Activated T-cell treated with anti-CD3 and anti-CD28 coated beads, Interleukin-2, amount 50 U/mL, for 24 hours (primary cell): ENCODE measurements around the gene CMPK2.

ENCODE experiments used
- DNase-seq: peaks from one replicate; pipeline ENCODE4 v3.0.0-alpha.2; 2020
- H3K27ac Mint-ChIP-seq: 2 replicates; pipeline ENCODE4 v1.8.0; 2020; ENCODE audit warnings: mild to moderate bottlenecking, mixed read lengths
- H3K27me3 Mint-ChIP-seq: 2 replicates; pipeline ENCODE4 v1.8.0; 2020; ENCODE audit warnings: mixed read lengths
- H3K36me3 Mint-ChIP-seq: 2 replicates; pipeline ENCODE4 v1.8.0; 2020; ENCODE audit warnings: low read depth, mixed read lengths
- H3K4me1 Mint-ChIP-seq: 2 replicates; pipeline ENCODE4 v1.8.0; 2020; ENCODE audit warnings: low read depth, mixed read lengths
- H3K4me3 Mint-ChIP-seq: 2 replicates; pipeline ENCODE4 v1.8.0; 2020; ENCODE audit warnings: mild to moderate bottlenecking, moderate library complexity, mixed read lengths
- H3K9me3 Mint-ChIP-seq: 2 replicates; pipeline ENCODE4 v1.8.0; 2020; ENCODE audit warnings: mixed read lengths

The CMPK2 gene

GRCh38 chr2:6820236-6820635 lies 45.5 kb downstream of the CMPK2 start:
- no peaks in the 10 kb centered on the region for H3K4me1 Mint-ChIP-seq
- peaks cover 4% of the 10 kb centered on the region for H3K27me3 Mint-ChIP-seq
- H3K27ac Mint-ChIP-seq: no peak overlapping the region
- H3K9me3 Mint-ChIP-seq: no peaks in the 10 kb centered on the region
- no peak overlapping the region for H3K4me3 Mint-ChIP-seq
- no peak for DNase-seq
- no peaks in the 10 kb centered on the region for H3K36me3 Mint-ChIP-seq

GRCh38 chr2:6819668-6820067 lies 46.0 kb downstream of the CMPK2 start:
- DNase-seq: no peak
- no peak overlapping the region for H3K4me3 Mint-ChIP-seq
- H3K4me1 Mint-ChIP-seq: no peaks in the 10 kb centered on the region
- no peaks in the 10 kb centered on the region for H3K9me3 Mint-ChIP-seq
- H3K27ac Mint-ChIP-seq: no peak overlapping the region
- H3K27me3 Mint-ChIP-seq: peaks cover 5% of the 10 kb centered on the region
- H3K36me3 Mint-ChIP-seq: no peaks in the 10 kb centered on the region

- Mint-ChIP-seq H3K27ac (no peak overlapping the region), H3K4me3 (no peak overlapping the region), H3K9me3 (no peaks in the 10 kb centered on the region), H3K4me1 (no peaks in the 10 kb centered on the region), H3K36me3 (no peaks in the 10 kb centered on the region), H3K27me3 (peaks cover 8% of the 10 kb centered on the region)
- no peak for DNase-seq
Measured at GRCh38 chr2:6818012-6818411, 47.7 kb downstream of the CMPK2 start.

- Mint-ChIP-seq H3K27me3 (peaks cover 19% of the 10 kb centered on the region), H3K4me1 (no peaks in the 10 kb centered on the region), H3K27ac (no peak overlapping the region), H3K36me3 (no peaks in the 10 kb centered on the region), H3K4me3 (no peak overlapping the region), H3K9me3 (no peaks in the 10 kb centered on the region)
- DNase-seq: no peak
Measured at GRCh38 chr2:6814869-6815268, 50.8 kb downstream of the CMPK2 start.

- no peaks in the 10 kb centered on the region for H3K9me3 Mint-ChIP-seq
- no peak overlapping the region for H3K4me3 Mint-ChIP-seq
- no peaks in the 10 kb centered on the region for H3K4me1 Mint-ChIP-seq
- DNase-seq: no peak
- H3K36me3 Mint-ChIP-seq: no peaks in the 10 kb centered on the region
- no peak overlapping the region for H3K27ac Mint-ChIP-seq
- H3K27me3 Mint-ChIP-seq: peaks cover 19% of the 10 kb centered on the region
Measured at GRCh38 chr2:6814312-6814711, 51.4 kb downstream of the CMPK2 start.

- no peak overlapping the region for H3K27ac Mint-ChIP-seq
- no peak for DNase-seq
- H3K27me3 Mint-ChIP-seq: peaks cover 19% of the 10 kb centered on the region
- no peaks in the 10 kb centered on the region for H3K9me3 Mint-ChIP-seq
- no peaks in the 10 kb centered on the region for H3K4me1 Mint-ChIP-seq
- H3K4me3 Mint-ChIP-seq: no peak overlapping the region
- H3K36me3 Mint-ChIP-seq: no peaks in the 10 kb centered on the region
Measured at GRCh38 chr2:6813573-6813972, 52.1 kb downstream of the CMPK2 start.

GRCh38 chr2:6812857-6813530 lies 52.7 kb downstream of the CMPK2 start:
- no peak overlapping the region for H3K4me3 Mint-ChIP-seq
- H3K9me3 Mint-ChIP-seq: no peaks in the 10 kb centered on the region
- H3K27ac Mint-ChIP-seq: no peak overlapping the region
- no peaks in the 10 kb centered on the region for H3K4me1 Mint-ChIP-seq
- H3K36me3 Mint-ChIP-seq: no peaks in the 10 kb centered on the region
- no peak for DNase-seq
- peaks cover 22% of the 10 kb centered on the region for H3K27me3 Mint-ChIP-seq

- peaks cover 33% of the 10 kb centered on the region for H3K27me3 Mint-ChIP-seq
- no peak for DNase-seq
Measured at GRCh38 chr2:6810961-6811360, 54.7 kb downstream of the CMPK2 start.

GRCh38 chr2:6808426-6808825 lies 57.3 kb downstream of the CMPK2 start:
- Mint-ChIP-seq H3K4me1 (no peaks in the 10 kb centered on the region), H3K27me3 (peaks cover 39% of the 10 kb centered on the region), H3K9me3 (no peaks in the 10 kb centered on the region), H3K27ac (no peak overlapping the region), H3K36me3 (no peaks in the 10 kb centered on the region), H3K4me3 (no peak overlapping the region)
- no peak for DNase-seq

More at GRCh38 chr2:6810961-6811360, 54.7 kb downstream of the CMPK2 start:
- Mint-ChIP-seq H3K4me1 (no peaks in the 10 kb centered on the region), H3K4me3 (no peak overlapping the region), H3K27ac (no peak overlapping the region), H3K9me3 (no peaks in the 10 kb centered on the region), H3K36me3 (no peaks in the 10 kb centered on the region)

GRCh38 chr2:6806604-6807003 lies 59.1 kb downstream of the CMPK2 start:
- Mint-ChIP-seq H3K4me1 (no peaks in the 10 kb centered on the region), H3K27ac (no peak overlapping the region)
- no peak for DNase-seq

GRCh38 chr2:6800553-6800952 lies 65.2 kb downstream of the CMPK2 start:
- Mint-ChIP-seq H3K36me3 (no peaks in the 10 kb centered on the region), H3K4me3 (no peak overlapping the region), H3K4me1 (no peaks in the 10 kb centered on the region), H3K27me3 (peaks cover 30% of the 10 kb centered on the region), H3K9me3 (no peaks in the 10 kb centered on the region), H3K27ac (no peak overlapping the region)
- no peak for DNase-seq

More at GRCh38 chr2:6806604-6807003, 59.1 kb downstream of the CMPK2 start:
- no peaks in the 10 kb centered on the region for H3K9me3 Mint-ChIP-seq
- H3K36me3 Mint-ChIP-seq: no peaks in the 10 kb centered on the region
- H3K4me3 Mint-ChIP-seq: no peak overlapping the region
- peaks cover 49% of the 10 kb centered on the region for H3K27me3 Mint-ChIP-seq
